Colonic mucosa (tissue), 4 donors: Measurements from ENCODE around the gene DYNC2I2. TPM values are rescaled to one million over a fixed set of nuclear protein-coding genes. Genes with fewer than 3 reads are reported as not detected.
"Not testable (repeated sequence)": the region's sequence is repeated elsewhere in the genome, so short reads cannot be mapped to it uniquely, and the experiment has no call there.

ENCODE experiments used
- DNase-seq: peaks from one replicate; pipeline ENCODE4 v3.0.0-alpha.2; 2020
- H3K27ac ChIP-seq: fragments of 200-600 bp; one replicate; pipeline ENCODE4 v1.8.0; 2021
- H3K27me3 ChIP-seq: fragments of 200-600 bp; one replicate; pipeline ENCODE4 v1.8.0; 2021
- H3K36me3 ChIP-seq: fragments of 200-600 bp; one replicate; pipeline ENCODE4 v1.8.0; 2021
- H3K4me1 ChIP-seq: fragments of 200-600 bp; one replicate; pipeline ENCODE4 v1.8.0; 2021; ENCODE audit warnings: mild to moderate bottlenecking
- H3K4me3 ChIP-seq: fragments of 200-600 bp; one replicate; pipeline ENCODE4 v1.8.0; 2021
- H3K9ac ChIP-seq, 2 donors: one replicate each; pipeline ENCODE4 v1.7.0; 2013; ENCODE audit warnings: control low read depth in 2 of 2, low read depth in 2 of 2, low read length in 2 of 2
- H3K9me3 ChIP-seq: fragments of 200-600 bp; one replicate; pipeline ENCODE4 v1.8.0; 2021
- intact Hi-C: fragments of 100-400 bp; cut with DNase I; formaldehyde crosslinking; loops from one replicate; pipeline ENCODE4 v1.14.1; 2022
- total RNA-seq, 2 donors: library from RNA; stranded (reverse); fragmentation: NEBNext Ultra II Directional in 1 of 2; extraction: Animal tissue kit (Norgen Biotek cat#: 25700) in 1 of 2; gene quantifications; one replicate each; pipeline ENCODE4 v1.2.1, GENCODE V29; 2021
- TF ChIP-seq, protein P1 (sequence below): fragments of 200-600 bp; IDR thresholded peaks from one replicate; pipeline ENCODE4 v1.8.0; 2022; ENCODE audit warnings: antibody characterized with exemption, mild to moderate bottlenecking
- donor health status: healthy.
- donor health status: DM: no; HTN: no; CAD: no.
- donor health status: DM: no; HTN: no; CAD: no.

DYNC2I2 gene
- total RNA-seq, 2 donors from 2014 or later: 39.7 to 152 TPM

DNA sequence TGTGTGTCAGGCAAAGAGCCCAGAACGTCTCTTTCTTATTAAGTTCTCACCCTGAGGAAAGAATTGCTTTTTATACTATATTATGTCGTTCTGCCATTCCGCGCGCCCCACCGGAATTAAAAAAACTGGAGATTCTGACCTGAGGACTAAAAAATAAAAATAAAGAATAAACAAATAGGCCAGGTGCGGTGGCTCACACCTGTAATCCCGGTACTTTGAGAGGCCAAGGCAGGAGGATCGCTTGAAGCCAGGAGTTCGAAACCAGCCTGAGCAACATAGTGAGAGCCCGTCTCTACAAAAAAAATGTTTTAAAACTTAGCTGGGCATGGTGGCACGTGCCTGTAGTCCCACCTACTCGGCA lies 677 bp upstream of the DYNC2I2 start:
- no peaks in the 10 kb centered on the region for H3K27me3 ChIP-seq
- no peak for DNase-seq
- no peak overlapping the region for H3K4me3 ChIP-seq
- intact Hi-C loops: no loop called here
- H3K36me3 ChIP-seq: no peaks in the 10 kb centered on the region
- TF ChIP-seq, protein P1, sequence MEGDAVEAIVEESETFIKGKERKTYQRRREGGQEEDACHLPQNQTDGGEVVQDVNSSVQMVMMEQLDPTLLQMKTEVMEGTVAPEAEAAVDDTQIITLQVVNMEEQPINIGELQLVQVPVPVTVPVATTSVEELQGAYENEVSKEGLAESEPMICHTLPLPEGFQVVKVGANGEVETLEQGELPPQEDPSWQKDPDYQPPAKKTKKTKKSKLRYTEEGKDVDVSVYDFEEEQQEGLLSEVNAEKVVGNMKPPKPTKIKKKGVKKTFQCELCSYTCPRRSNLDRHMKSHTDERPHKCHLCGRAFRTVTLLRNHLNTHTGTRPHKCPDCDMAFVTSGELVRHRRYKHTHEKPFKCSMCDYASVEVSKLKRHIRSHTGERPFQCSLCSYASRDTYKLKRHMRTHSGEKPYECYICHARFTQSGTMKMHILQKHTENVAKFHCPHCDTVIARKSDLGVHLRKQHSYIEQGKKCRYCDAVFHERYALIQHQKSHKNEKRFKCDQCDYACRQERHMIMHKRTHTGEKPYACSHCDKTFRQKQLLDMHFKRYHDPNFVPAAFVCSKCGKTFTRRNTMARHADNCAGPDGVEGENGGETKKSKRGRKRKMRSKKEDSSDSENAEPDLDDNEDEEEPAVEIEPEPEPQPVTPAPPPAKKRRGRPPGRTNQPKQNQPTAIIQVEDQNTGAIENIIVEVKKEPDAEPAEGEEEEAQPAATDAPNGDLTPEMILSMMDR: no peak
- peak overlapping the region in 1 of 2 donors; percentile 76 for H3K9ac ChIP-seq
- no peaks in the 10 kb centered on the region for H3K9me3 ChIP-seq
- no peaks in the 10 kb centered on the region for H3K4me1 ChIP-seq
- peak overlapping the region; percentile 88 for H3K27ac ChIP-seq

DNA sequence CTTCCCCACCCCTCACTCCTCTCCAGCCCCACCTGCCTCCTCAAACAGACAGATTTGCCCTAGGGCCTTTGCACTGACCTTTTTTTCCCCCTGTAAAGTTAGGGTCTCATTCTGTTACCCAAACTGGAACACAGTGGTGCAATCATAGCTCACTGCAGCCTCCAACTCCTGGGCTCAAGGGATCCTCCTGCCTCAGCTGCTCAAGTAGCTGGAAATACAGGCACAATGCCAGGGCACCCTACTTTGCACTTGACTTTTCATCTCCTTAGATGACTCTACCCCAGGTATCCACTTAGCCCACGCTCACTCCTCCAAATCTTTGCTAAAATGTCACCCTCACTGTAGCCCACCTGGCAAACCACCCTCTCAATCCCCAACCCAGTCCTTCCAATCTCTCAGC lies 2.2 kb downstream of the DYNC2I2 start:
- TF ChIP-seq, protein P1: no peak
- Histone ChIP-seq H3K4me3 (no peak overlapping the region), H3K4me1 (no peaks in the 10 kb centered on the region), H3K27me3 (no peaks in the 10 kb centered on the region), H3K9ac (no peak overlapping the region), H3K9me3 (no peaks in the 10 kb centered on the region), H3K36me3 (no peaks in the 10 kb centered on the region), H3K27ac (no peak overlapping the region)
- no peak for DNase-seq
- intact Hi-C loops: no loop called here

DNA sequence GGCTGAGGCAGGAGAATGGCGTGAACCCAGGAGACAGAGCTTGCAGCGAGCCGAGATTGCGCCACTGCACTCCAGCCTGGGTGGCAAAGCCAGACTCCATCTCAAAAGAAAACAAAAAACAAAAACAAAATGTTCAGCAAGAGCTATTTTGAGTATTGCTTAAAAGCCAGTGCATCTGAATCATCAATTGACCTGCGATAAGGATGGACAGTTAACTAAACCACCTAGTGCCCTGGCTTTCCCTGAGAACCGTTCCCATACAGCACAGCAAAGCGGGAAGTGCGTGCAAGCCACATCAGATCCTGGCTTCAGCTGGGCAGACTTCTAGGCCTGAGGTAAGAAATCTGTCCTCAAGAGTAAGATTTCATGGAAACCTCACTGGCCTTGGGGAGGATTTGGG lies 2.7 kb downstream of the DYNC2I2 start:
- Histone ChIP-seq H3K4me3 (no peak overlapping the region), H3K36me3 (no peaks in the 10 kb centered on the region), H3K4me1 (no peaks in the 10 kb centered on the region), H3K27me3 (no peaks in the 10 kb centered on the region), H3K9ac (no peak overlapping the region), H3K9me3 (no peaks in the 10 kb centered on the region), H3K27ac (no peak overlapping the region)
- intact Hi-C loops: no loop called here
- no peak for DNase-seq
- TF ChIP-seq, protein P1: no peak

DNA sequence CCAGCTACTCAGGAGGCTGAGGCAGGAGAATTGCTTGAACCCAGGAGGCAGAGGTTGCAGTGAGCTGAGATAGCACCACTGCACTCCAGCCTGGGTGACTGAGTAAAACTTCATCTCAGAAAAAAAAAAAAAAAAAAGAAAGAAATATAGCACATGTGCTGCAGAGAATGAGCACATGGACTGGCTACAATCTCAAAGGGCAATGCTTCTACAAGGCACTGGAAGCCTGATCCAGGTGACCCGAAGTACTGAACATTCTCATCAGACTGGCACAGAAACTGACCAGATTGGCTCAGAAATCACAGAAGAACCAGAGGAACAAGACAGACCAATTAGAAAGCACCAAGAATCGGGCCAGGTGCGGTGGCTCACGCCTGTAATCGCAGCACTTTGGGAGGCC lies 4.8 kb downstream of the DYNC2I2 start:
- Histone ChIP-seq H3K4me1 (no peaks in the 10 kb centered on the region), H3K36me3 (no peaks in the 10 kb centered on the region), H3K9me3 (no peaks in the 10 kb centered on the region), H3K27ac (no peak overlapping the region), H3K9ac (no peak overlapping the region), H3K27me3 (no peaks in the 10 kb centered on the region), H3K4me3 (no peak overlapping the region)
- intact Hi-C loops: no loop called here
- TF ChIP-seq, protein P1: no peak
- DNase-seq: no peak

DNA sequence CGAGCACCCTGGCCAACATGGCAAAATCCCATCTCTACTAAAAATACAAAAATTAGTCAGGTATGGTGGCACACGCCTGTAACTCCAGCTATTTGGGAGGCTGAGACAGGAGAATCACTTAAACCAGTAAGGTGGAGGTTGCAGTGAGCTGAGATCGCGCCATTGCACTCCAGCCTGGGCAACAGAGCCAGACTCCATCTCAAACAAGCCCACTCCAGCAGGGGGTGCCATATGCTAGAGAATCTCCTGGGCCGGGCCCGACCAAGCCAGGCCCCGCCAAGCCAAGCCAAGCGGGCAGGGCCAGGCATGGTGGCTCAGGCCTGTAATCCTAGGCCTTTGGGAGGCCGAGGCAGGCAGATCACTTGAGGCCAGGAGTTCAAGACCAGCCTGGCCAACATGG lies 8.4 kb downstream of the DYNC2I2 start:
- TF ChIP-seq, protein P1: peak; percentile 17
- H3K9ac ChIP-seq, H3K4me3 ChIP-seq, H3K36me3 ChIP-seq, intact Hi-C loops, H3K27me3 ChIP-seq, H3K27ac ChIP-seq, H3K4me1 ChIP-seq, H3K9me3 ChIP-seq: not testable (repeated sequence)
- peak; percentile 53 for DNase-seq
